ENCODE data around the gene MYLK. TPM values are rescaled to one million over a fixed set of nuclear protein-coding genes. Genes with fewer than 3 reads are reported as not detected.

Gene MYLK
- total RNA-seq, 4 donors from 2014 or later = 32.0 to 81.2 (median 61.5) TPM

- no peak overlapping the region for H3K27ac ChIP-seq
- 62 to 67% methylated on average over 3 of the region's 3 CpGs for WGBS, 2 donors
- H3K36me3 ChIP-seq = peaks cover 0 to 35% (median 0%) of the 10 kb centered on the region in 3 donors
- TF ChIP-seq EP300 (IDR thresholded peaks at IDR 0.05) (no peak), CTCF (IDR thresholded peaks at IDR 0.05) (no peak), POLR2A (IDR thresholded peaks at IDR 0.05) (no peak)
- no peak overlapping the region for H3K4me3 ChIP-seq
- DNase-seq (ENCODE audit: low spot score in 2 of 2) = no peak
- H3K27me3 ChIP-seq = no peaks in the 10 kb centered on the region
- H3K9me3 ChIP-seq = no peaks in the 10 kb centered on the region
- H3K4me1 ChIP-seq = peaks cover 0 to 32% (median 5%) of the 10 kb centered on the region in 4 donors
These were observed 300.6 kb downstream of the MYLK start for GRCh38 chr3:123583561-123583960.

- H3K27me3 ChIP-seq = no peaks in the 10 kb centered on the region
- H3K27ac ChIP-seq = no peak overlapping the region
- H3K9me3 ChIP-seq = no peaks in the 10 kb centered on the region
- 84 to 90% methylated on average over 3 of the region's 3 CpGs for WGBS, 2 donors
- no peak for TF ChIP-seq CTCF (IDR thresholded peaks at IDR 0.05)
- TF ChIP-seq EP300 (IDR thresholded peaks at IDR 0.05) = no peak
- no peak for TF ChIP-seq POLR2A (IDR thresholded peaks at IDR 0.05)
- peaks cover 0 to 32% (median 5%) of the 10 kb centered on the region in 4 donors for H3K4me1 ChIP-seq
- H3K4me3 ChIP-seq = no peak overlapping the region
- no peak for DNase-seq (ENCODE audit: low spot score in 2 of 2)
- H3K36me3 ChIP-seq = peaks cover 0 to 41% (median 0%) of the 10 kb centered on the region in 3 donors
These were observed 301.8 kb downstream of the MYLK start for GRCh38 chr3:123582315-123582714.

- WGBS, 2 donors = 75 to 89% methylated on average over 3 of the region's 3 CpGs
- peaks cover 0 to 50% (median 0%) of the 10 kb centered on the region in 3 donors for H3K36me3 ChIP-seq
- H3K9me3 ChIP-seq = no peaks in the 10 kb centered on the region
- no peak overlapping the region for H3K4me3 ChIP-seq
- peaks cover 0 to 6% (median 2%) of the 10 kb centered on the region in 4 donors for H3K4me1 ChIP-seq
- no peak overlapping the region for H3K27ac ChIP-seq
- TF ChIP-seq EP300 (IDR thresholded peaks at IDR 0.05) (no peak), POLR2A (IDR thresholded peaks at IDR 0.05) (no peak), CTCF (IDR thresholded peaks at IDR 0.05) (no peak)
- no peaks in the 10 kb centered on the region for H3K27me3 ChIP-seq
- DNase-seq (ENCODE audit: low spot score in 2 of 2) = no peak
These were observed 308.0 kb downstream of the MYLK start for GRCh38 chr3:123576122-123576521.

GRCh38 chr3:123571973-123572365 is 312.2 kb downstream of the MYLK start:
- no peak overlapping the region for H3K27ac ChIP-seq
- peaks cover 0 to 11% (median 2%) of the 10 kb centered on the region in 4 donors for H3K4me1 ChIP-seq
- WGBS, 2 donors = 59 to 90% methylated on average over 2 of the region's 2 CpGs
- H3K27me3 ChIP-seq = no peaks in the 10 kb centered on the region
- H3K4me3 ChIP-seq = no peak overlapping the region
- no peaks in the 10 kb centered on the region for H3K9me3 ChIP-seq
- peaks cover 0 to 15% (median 0%) of the 10 kb centered on the region in 3 donors for H3K36me3 ChIP-seq
- DNase-seq (ENCODE audit: low spot score in 2 of 2) = no peak
- TF ChIP-seq POLR2A (IDR thresholded peaks at IDR 0.05) (no peak), EP300 (IDR thresholded peaks at IDR 0.05) (no peak), CTCF (IDR thresholded peaks at IDR 0.05) (no peak)

- TF ChIP-seq EP300 (IDR thresholded peaks at IDR 0.05) (no peak), CTCF (IDR thresholded peaks at IDR 0.05) (no peak), POLR2A (IDR thresholded peaks at IDR 0.05) (no peak)
- peaks cover 0 to 9% (median 2%) of the 10 kb centered on the region in 4 donors for H3K4me1 ChIP-seq
- 55 to 62% methylated on average over 4 of the region's 4 CpGs for WGBS, 2 donors
- no peak overlapping the region for H3K4me3 ChIP-seq
- DNase-seq (ENCODE audit: low spot score in 2 of 2) = no peak
- no peaks in the 10 kb centered on the region for H3K27me3 ChIP-seq
- no peaks in the 10 kb centered on the region for H3K9me3 ChIP-seq
- peaks cover 0 to 9% (median 0%) of the 10 kb centered on the region in 3 donors for H3K36me3 ChIP-seq
- no peak overlapping the region for H3K27ac ChIP-seq
These were observed 312.7 kb downstream of the MYLK start for GRCh38 chr3:123571264-123571972.

All from tibial nerve (tissue), 4 donors.